Activated CD4-positive, alpha-beta T cell treated with anti-CD3 and anti-CD28 coated beads, Interleukin-10, Interleukin-2, amounts not matched to agents 100 ng/mL and 50 ng/mL, durations not matched to agents 16 hours and 8 hours (primary cell): ENCODE results near the gene SRRM3.
"Not testable (repeated sequence)": the region's sequence is repeated elsewhere in the genome, so short reads cannot be mapped to it uniquely, and the experiment has no call there.

Experiments used
- DNase-seq: peaks from one replicate; pipeline ENCODE4 v3.0.0-alpha.2; 2020

The SRRM3 gene

DNA sequence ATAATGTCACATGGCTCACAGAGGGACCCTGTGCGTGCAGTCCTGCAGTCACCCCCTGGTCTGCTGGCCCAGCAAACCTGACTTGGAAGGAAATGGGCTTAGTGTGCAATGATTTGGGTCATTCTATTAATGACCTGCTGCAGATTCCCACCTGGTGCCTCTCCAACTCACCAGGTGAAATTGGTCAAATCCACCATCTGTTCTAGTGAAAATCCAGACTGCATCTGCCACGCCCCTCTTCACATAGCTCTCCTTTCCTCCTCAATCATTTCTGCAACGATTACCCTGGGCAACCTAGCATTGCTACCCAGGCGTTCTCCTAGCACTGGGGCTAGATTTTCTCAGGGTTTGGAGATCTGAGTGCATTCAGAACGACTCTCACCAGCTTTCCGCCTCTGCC lies 29.4 kb downstream of the SRRM3 start:
- DNase-seq, result no peak

- DNase-seq, result no peak
These were observed 29.9 kb downstream of the SRRM3 start for GRCh38 chr7:76231583-76231982.

- DNase-seq, result no peak
These were observed 31.0 kb downstream of the SRRM3 start for GRCh38 chr7:76232698-76233097.

DNA sequence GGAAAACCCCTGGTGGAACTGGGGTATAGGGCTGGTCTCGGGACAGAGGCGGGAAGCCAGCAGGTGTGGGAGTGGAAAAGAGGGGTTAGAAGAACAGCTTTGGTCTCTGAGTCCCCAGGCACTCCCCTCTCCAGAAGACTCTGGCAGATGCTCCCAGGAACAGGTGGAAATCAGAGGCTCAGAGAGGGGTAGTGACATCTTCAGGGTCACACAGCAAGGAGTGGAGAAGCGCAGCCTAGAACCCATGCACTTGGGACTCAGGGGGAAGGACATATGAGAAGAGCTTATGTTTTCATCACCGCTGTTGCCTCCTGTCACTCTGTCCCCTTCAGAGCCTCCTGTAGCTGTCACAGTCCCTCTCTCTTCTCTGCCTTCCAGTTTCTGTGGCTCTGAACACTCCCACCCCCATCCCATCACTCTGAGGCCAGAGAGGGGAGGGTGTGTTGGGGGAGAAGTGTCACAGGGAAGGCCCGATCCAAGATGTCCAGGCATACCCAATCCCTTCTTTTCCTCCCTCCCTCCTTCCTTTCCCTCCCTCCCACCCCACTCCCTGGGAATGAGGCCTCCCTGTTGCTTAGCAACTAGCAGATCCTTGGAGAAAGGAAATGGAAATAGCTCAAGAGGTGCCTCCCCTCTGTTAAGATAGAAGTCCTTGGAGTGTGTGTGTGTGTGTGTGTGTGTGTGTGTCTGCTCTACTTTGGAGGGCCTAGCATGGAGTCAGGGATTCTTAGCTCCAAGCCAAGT lies 32.0 kb downstream of the SRRM3 start:
- no peak for DNase-seq

GRCh38 chr7:76234282-76234584 lies 32.5 kb downstream of the SRRM3 start:
- no peak for DNase-seq

- DNase-seq, result peak; percentile 87
These were observed 33.3 kb downstream of the SRRM3 start for GRCh38 chr7:76234931-76235441.

DNA sequence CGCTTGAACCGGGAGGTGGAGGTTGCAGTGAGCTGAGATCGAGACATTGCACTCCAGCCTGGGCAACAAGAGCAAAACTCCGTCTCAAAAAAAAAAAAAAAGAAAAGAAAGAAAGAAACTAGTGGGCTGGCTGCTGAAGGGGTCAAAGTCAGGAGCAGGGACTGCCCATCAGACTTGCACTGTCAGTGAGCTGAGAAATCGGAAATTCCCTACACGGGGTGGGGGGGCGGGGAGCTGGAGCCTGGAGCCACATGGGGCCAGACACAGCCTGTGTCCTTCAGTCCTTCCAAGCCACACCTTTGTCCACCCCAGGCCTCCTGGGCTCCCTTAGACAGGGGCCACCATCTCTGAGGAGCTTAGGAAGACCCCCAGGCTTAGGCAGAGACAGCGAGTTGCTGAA lies 34.5 kb downstream of the SRRM3 start:
- no peak for DNase-seq

- DNase-seq, result no peak
These were observed 36.6 kb downstream of the SRRM3 start for GRCh38 chr7:76238326-76238725.

GRCh38 chr7:76241141-76241540 lies 39.4 kb downstream of the SRRM3 start:
- no peak for DNase-seq

DNA sequence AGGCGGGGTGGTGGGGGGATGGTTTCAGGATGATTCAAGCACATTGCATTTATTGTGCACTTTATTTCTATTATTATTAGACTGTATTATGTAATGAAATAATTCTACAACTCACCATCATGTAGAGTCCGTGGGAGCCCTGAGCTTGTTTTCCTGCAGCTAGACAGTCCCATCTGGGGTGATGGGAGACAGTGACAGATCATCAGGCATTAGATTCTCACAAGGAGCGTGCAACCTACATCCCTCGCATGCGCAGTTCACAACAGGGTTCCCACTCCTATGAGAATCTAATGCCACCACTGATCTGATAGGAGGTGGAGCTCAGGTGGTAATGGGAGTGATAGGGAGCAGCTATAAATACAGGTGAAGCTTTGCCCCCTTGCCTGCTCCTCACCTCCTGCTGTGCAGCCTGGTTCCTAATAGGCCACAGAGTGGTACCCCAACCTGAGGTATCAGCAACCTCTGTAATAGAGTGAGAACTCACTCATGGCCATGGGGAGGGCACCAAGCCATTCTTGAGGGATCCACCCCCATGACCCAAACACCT lies 40.9 kb downstream of the SRRM3 start:
- not testable (repeated sequence) for DNase-seq

DNA sequence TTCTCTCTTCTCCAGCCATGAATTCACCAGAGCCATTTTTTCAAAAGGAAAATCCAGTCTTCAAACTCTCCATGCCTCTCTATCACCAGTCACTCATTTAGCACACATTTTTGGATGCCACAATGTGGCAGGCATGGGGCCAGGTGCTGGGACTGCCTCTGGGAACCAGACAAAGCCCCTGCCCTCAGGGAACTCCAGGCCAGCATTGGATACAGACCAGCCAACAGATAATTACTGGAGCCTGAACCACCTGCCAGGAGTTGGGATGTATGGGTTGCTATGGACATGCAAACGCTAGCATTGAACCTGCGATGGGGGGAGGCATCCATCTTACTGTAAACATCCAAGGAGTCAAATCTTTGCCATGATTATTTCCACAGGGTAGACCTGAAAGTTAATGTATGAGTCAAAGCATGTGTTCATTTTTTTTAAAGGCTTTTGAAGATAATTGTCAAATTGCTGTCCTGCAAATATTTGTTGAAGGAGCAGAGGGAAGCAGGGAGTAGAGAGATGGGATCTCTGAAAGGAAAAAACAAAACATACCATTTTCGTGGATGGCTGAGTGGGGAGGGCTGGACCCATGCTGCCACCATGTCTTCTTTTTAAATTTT lies 43.2 kb downstream of the SRRM3 start:
- DNase-seq, result no peak

- no peak for DNase-seq
These were observed 45.2 kb downstream of the SRRM3 start for GRCh38 chr7:76246804-76247389.

GRCh38 chr7:76247938-76248337 lies 46.2 kb downstream of the SRRM3 start:
- no peak for DNase-seq

DNA sequence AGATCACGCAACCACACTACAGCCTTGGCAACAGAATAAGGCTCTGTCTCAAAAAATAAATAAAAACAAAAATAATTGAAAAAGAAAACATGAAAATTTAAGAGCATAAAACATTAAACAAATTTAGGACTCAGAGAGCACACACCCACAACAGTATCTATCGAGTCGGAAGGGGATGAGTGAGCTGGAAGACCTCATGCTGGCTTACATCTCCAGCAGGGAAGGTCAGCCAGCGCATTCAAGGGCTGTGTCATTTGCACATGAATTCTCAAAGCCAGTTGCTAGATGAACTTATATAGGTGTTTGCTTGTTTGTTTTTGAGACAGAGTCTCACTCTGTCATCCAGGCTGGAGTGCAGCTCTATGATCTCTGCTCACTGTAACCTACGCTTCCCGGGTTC lies 50.3 kb downstream of the SRRM3 start:
- no peak for DNase-seq

DNA sequence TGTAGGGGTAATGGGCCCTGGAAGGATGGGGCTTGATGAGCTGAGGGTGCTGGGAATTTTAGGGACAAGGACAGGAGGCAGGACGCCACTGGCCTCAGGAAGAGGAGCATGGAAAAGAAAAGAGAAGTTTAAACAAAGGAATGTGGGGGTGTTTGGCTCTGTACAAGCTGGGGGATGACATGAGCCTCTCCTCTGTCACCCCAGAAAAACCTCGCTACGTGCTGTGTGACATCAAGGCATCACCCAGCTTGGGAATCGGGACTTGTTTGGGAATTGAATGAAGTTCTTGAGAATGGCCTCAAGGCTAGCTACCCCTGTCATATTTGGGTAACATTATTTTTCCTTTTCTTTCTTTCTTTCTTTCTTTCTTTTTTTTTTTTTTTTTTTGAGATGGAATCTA lies 53.1 kb downstream of the SRRM3 start:
- no peak for DNase-seq

DNA sequence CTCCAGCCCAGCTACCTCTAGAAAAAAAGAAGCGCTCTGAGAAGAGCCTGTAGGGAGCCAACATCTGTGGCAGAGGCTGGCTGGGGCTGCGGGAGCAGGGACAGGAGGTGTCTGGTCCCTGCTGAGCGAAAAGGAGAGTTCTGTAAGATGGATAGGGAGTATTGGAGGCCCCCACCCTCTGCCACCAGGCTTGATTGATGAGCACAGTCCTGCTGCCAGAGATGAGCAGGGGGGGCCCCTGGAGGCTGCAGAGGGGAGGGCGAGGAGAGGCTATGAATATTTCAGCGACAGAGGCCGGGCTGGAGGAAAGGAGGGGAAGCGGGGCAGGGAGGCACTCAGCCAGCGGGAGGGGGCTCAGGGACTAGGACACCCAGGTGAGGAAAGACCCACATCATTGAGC lies 56.3 kb downstream of the SRRM3 start:
- no peak for DNase-seq

DNA sequence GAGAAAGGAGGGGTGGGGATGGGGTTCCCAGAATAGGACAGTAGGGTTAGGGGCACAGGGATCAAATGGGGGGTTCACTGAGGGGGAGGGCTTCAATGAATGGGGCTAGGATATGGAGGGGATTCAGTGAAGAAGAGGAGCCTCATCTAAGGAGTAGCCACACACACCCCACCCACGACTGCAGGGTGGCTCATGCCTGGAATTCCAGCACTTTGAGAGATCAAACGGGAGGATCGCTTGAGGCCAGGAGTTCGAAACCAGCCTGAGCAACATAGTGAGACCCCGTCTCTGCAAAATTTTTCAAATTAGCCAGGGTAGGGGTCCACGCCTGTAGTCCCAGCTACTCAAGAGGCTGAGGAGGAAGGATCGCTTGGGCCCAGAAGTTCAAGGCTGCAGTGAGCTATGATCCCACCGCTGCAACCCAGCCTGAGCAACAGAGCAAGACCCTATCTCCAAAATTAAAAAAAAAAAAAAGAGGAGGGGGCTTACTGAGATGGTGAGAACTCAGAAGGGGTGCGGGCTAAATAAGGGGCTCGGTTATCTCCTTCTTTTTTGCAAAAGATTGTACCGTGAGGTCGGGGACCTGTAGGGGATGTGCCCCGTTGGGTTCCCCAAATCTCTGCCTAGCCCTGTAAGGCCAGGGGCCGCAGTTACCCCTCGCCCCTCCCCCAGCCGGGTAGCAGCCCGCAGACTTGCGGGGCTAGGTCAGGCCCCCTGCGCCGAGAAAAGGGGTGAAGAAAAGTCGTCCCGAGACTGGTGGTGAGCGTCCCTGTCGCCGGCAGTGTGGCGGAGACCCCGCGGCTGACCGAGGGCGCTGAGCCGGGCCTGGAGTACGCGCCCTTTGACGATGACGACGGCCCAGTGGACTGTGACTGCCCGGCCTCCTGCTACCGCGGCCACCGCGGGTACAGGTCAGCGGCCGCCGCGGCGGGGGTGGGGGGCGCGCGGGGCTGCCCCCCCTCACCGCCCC lies 57.7 kb downstream of the SRRM3 start:
- no peak for DNase-seq

DNA sequence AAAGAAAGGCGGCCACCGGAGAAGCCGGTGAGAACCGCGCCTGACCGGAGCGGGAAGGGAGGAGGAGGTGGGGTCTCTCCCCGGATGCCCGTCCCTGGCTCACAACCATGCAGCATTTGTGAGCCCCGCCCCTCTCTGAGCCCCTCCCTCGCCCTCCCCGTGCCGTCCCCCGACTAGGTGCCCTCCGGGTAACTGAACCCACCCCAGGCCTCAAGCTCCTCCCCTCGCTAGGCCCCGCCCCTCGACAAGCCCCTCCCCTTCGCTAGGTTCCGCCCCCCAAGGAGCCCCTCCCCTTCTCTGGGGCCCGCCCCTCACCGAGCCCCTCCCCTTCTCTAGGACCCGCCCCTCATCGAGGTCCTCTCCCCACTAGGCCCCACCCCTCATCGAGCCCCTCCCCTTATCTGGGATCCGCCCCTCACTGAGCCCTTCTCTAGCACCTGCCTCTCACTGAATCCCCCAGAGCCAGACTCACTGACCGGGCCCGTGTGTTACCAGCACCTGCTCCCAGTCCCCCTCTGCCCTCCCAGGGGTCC lies 58.5 kb downstream of the SRRM3 start:
- DNase-seq, result peak; percentile 58

GRCh38 chr7:76261329-76261728 lies 59.6 kb downstream of the SRRM3 start:
- DNase-seq, result no peak

DNA sequence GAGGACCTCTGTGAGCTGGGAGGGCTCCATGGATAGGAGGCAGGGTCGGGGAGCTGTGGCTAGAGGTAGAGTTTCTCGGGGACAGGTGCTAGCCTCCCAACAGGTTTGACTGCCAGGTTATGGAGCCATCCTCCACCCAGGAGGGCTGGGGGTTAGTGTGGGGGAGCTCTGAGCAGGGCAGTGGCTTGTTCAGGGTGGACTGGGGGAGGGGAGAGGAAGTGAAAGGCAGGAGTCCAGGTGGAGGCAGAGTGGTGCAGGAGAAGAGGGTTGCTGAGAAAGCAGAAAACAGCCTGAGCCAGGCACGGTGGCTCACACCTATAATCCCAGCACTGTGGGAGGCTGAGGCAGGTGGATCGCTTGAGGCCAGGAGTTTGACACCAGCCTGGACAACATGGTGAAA lies 60.2 kb downstream of the SRRM3 start:
- no peak for DNase-seq

DNA sequence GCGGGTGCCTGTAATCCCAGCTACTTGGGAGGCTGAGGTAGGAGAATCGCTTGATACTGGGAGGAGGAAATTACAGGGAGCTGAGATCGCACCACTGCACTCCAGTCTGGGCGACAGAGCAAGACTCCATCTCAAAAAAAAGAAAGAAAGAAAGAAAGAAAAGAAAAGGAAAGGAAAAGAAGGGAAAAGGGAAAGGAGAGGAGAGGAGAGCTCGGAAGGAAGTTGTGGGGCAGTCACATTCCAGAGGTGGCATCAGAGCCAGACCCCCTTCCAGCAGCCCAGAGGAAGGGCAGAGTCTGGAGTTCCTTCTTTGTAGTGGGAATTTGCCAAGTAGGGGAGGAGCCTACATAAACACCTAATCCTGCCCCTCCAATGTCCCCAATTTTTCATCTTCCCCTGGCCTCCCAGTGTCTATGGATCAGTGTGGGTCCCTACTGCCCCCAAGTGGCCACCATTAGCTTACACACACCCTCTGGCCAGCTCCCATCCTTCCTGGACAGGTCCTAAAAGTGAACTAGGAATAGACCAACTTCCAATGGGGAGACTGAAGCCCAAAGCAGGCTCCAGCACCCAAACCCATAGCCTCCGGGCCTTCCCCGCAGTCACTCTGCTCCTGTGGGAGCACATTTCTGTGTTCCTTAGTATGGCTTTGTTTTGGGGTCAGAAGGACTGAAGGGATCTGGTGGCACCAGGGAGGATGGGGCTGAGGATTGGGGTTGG lies 61.1 kb downstream of the SRRM3 start:
- peak; percentile 53 for DNase-seq

DNA sequence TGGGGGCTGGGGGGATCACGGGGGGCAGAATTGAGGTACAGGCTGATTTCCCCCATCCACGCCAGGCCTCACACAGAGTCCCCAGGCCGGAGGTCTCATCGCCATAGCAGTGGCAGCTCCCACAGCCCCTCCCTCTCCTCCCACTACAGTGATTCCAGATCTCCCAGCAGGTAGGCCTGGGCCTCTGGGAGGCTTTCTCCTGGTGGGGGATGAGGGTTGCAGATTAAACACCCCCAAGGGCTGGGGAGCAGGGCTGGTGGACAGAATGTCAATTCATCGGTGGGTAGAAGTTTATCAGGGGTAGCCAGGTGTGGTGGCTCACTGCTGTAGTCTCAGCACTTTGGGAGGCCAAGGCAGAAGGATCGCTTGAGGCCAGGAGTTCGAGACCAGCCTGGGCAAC lies 63.6 kb downstream of the SRRM3 start:
- no peak for DNase-seq
